Heart left ventricle (tissue), 13 donors: ENCODE results near the gene LARP7.

Source experiments
- CTCF ChIP-seq, 12 donors: fragments of 200-600 bp; sonication (generic) in 4 of 12; IDR thresholded peaks; one replicate each; pipeline versions ENCODE4 v1.5.0 to v1.8.0; 2018 to 2022; ENCODE audit warnings: antibody characterized with exemption in 12 of 12, mild to moderate bottlenecking in 5 of 12
- POLR2A ChIP-seq, 2 donors: fragments of 450-650 bp; IDR thresholded peaks; one replicate each; pipeline ENCODE4 v1.6.1; 2017; ENCODE audit warnings: antibody characterized with exemption in 2 of 2, mild to moderate bottlenecking in 2 of 2, moderate library complexity in 2 of 2
- donor health status: ischemic (EF 13 %, LVEDD 7.1; RV severe dilation, severe dysfunction).
- donor health status: DM: no; HTN: yes; CAD: no.
- donor health status: DM: no; HTN: no; CAD: no.
- donor health status: ischemic (EF 25% LVEDD 6.9; RV normal size, moderate dysfunction).
- donor health status: ischemic (EF 25% LVEDD 5.7; RV mildly dilated, moderate dysfunction).
- donor health status: ischemic (EF 35%, LVEDD 5.7; RV mildly dilated, moderate dysfunction).
- donor health status: nonischemic (EF 11% LVEDD 7.7; RV severe dilation, severe dysfunction).
- donor health status: DM: yes; HTN: yes; CAD: no.
- donor health status: PGD.
- donor health status: ischemic (EF 29% LVEDD 5.4; RV normal size, mild dysfunction).
- donor health status: nonischemic (EF 23%, LVEDD 6.1; RV moderate dilation, normal function).

- TF ChIP-seq CTCF (IDR thresholded peaks at IDR 0.05) (peak; percentile 59 to 99 (median 94)), POLR2A (IDR thresholded peaks at IDR 0.05) (no peak)
These were observed at the start of gene LARP7, which contains the start of gene ZGRF1 for GRCh38 chr4:112636688-112637551.
